Peyer's patch (tissue), 4 donors: ENCODE measurements around the gene COX6A2. TPM values are rescaled to one million over a fixed set of nuclear protein-coding genes. Genes with fewer than 3 reads are reported as not detected.

ENCODE experiments used
- DNase-seq, 3 donors: peaks; one replicate each; pipeline ENCODE4 v3.0.0-alpha.2; 2017 to 2019
- H3K27ac ChIP-seq, 4 donors: fragments of 200-600 bp; sonication (generic); one replicate each; pipeline ENCODE4 v1.5.1; 2016 to 2019
- H3K27me3 ChIP-seq, 2 donors: fragments of 200-600 bp; sonication (generic); one replicate each; pipeline ENCODE4 v1.5.1; 2019
- H3K36me3 ChIP-seq, 3 donors: fragments of 200-600 bp; sonication (generic); one replicate each; pipeline ENCODE4 v1.5.1; 2016 to 2019
- H3K4me1 ChIP-seq, 4 donors: fragments of 200-600 bp; sonication (generic); one replicate each; pipeline ENCODE4 v1.5.1; 2016 to 2019
- H3K4me3 ChIP-seq, 4 donors: fragments of 200-600 bp; sonication (generic); 1 replicate in 3 of 4; 2 replicates in 1 of 4; pipeline ENCODE4 v1.5.1; 2016 to 2019; ENCODE audit warnings: mild to moderate bottlenecking in 1 of 4
- H3K9me3 ChIP-seq, 4 donors: fragments of 200-600 bp; sonication (generic); one replicate each; pipeline ENCODE4 v1.5.1; 2016 to 2019; ENCODE audit warnings: mild to moderate bottlenecking in 1 of 4
- CTCF ChIP-seq, 6 experiments: fragments of 450-650 bp in 4 of 6; fragments of 200-600 bp in 2 of 6; sonication (generic) in 1 of 6; IDR thresholded peaks; one replicate each; pipeline ENCODE4 v1.5.1; 2017 to 2019; ENCODE audit warnings: antibody characterized with exemption in 6 of 6, mild to moderate bottlenecking in 3 of 6, moderate library complexity in 1 of 6
- POLR2A ChIP-seq, 2 donors: fragments of 450-650 bp; IDR thresholded peaks; one replicate each; pipeline ENCODE4 v1.5.1; 2017; ENCODE audit warnings: antibody characterized with exemption in 2 of 2, mild to moderate bottlenecking in 2 of 2, moderate library complexity in 2 of 2
- total RNA-seq, 4 donors: library from RNA; depleted of rRNA; stranded (reverse); fragments of >200 nt; gene quantifications; one replicate each; pipeline ENCODE4 v1.1.0, GENCODE V29; 2016

Gene COX6A2
- total RNA-seq, result not detected

DNA sequence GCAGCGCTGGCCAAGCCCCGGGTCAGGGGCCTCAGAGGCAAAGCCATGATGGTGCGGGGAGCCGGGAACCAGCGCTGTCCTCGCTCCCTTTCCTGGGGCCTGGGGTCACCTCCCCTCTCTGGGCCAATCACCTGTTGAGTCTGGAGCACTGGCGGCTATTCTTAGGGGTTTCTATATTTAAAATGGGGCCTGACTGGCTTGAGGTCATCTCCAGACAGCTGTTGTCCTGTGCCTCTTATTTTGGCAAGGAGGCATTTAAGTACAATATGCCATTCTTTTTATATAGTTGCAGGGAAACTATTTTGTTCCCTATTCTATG lies at the start of gene COX6A2:
COX6A2 (minus strand) TSS at position 82 of the 319 bp plus-strand sequence; CDS start at position 47, 35 bp downstream.
- Histone ChIP-seq H3K9me3 (no peaks in the 10 kb centered on the region), H3K27me3 (no peaks in the 10 kb centered on the region), H3K36me3 (no peaks in the 10 kb centered on the region), H3K27ac (peak within 1 kb of the TSS in 1 of 4 donors; percentile 33), H3K4me3 (peak within 1 kb of the TSS; percentile 12 to 55 (median 32)), H3K4me1 (peaks cover 0 to 14% (median 0%) of the 10 kb centered on the region in 4 donors)
- no peak for DNase-seq
- no peak for TF ChIP-seq CTCF (IDR thresholded peaks at IDR 0.05)

DNA sequence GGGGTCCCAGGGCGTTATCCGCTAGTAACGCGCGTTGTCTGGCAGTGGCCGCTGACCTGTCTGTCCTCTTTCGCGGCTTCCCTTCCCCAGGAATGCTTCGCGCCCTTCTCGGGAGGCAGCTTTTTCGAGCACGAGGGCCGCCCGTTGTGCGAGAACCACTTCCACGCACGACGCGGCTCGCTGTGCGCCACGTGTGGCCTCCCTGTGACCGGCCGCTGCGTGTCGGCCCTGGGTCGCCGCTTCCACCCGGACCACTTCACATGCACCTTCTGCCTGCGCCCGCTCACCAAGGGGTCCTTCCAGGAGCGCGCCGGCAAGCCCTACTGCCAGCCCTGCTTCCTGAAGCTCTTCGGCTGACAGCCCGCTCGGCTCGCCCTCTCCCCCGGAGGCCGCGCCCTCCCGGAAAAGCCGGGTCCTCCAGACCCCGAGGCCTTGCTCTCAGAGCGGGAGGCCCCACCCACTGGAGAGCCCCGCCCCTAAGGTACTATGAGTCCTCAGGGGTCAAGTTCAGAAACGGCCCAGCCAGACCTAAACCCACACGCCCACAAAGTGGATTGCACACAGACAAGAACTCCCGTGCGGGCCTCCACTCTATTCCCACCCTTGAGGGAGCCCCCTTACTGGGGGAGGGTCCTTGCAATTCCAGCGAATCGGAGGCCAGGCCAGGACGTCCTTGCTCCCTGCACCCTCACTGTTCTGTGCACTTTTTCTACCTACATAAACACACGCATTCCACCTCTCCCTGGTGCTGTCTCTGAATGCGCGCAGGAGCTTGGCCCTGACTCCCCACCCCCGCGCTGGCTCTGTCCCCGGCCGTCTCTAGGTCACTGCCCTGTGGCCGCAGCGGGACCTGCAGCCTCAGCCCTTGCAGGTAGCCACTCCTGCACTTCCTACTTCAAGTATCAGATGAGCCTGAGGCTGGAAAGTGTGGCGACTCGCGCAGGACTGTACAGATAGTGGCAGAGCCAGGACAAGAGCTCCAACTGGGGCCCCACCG lies 49.4 kb upstream of the COX6A2 start:
- Histone ChIP-seq H3K4me3 (peak overlapping the region; percentile 49 to 72 (median 62)), H3K36me3 (peaks cover 0 to 4% (median 0%) of the 10 kb centered on the region in 3 donors), H3K27ac (peak overlapping the region; percentile 57 to 99 (median 92)), H3K27me3 (no peaks in the 10 kb centered on the region), H3K4me1 (peaks cover 0 to 68% (median 7%) of the 10 kb centered on the region in 4 donors), H3K9me3 (no peaks in the 10 kb centered on the region)
- DNase-seq, result peak; percentile 61 to 90 (median 89)
- TF ChIP-seq CTCF (IDR thresholded peaks at IDR 0.05), result peak in 4 of 6 experiments; percentile 15 to 63 (median 48)
- peak; percentile 45 to 62 for TF ChIP-seq POLR2A (IDR thresholded peaks at IDR 0.05)

DNA sequence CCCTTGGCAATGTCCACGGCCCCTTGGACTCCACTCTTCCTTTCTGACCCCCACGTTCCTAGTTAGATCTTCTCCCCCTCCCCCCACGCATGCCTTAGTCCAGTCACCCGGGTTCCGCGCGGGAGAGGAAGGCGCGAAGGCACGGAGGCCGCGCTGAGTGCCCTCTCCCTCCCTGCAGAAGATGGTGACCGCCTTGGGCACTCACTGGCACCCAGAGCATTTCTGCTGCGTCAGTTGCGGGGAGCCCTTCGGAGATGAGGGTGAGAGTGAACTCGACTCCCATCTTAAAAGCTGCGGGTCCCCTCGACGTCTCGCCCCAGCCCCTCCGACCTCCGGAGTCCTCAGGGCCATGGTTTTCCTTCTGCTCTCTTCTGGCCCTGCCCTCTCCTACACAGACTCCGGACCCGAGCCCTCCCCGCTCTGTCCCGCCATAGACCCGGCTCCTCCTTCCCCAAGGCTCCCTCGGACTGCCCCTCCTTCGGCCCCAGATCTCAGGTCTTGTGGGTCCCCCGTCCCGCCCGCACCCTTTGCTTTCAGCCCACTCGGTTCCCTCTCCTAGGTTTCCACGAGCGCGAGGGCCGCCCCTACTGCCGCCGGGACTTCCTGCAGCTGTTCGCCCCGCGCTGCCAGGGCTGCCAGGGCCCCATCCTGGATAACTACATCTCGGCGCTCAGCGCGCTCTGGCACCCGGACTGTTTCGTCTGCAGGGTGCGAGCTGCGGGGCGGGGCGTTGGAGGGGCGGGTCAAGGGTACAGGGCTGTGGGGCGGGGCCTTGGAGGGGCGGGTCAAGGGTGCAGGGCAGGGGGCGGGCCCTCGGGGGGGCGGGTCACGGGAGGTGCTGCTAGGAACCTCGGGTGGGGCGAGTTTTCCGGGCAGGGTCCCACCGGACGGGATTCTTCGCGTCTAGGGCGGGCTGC lies 48.4 kb upstream of the COX6A2 start:
- Histone ChIP-seq H3K9me3 (no peaks in the 10 kb centered on the region), H3K4me1 (peaks cover 0 to 76% (median 13%) of the 10 kb centered on the region in 4 donors), H3K36me3 (peaks cover 0 to 4% (median 0%) of the 10 kb centered on the region in 3 donors), H3K27me3 (no peaks in the 10 kb centered on the region), H3K4me3 (peak overlapping the region; percentile 49 to 72 (median 62)), H3K27ac (peak overlapping the region; percentile 57 to 99 (median 92))
- TF ChIP-seq POLR2A (IDR thresholded peaks at IDR 0.05) (peak; percentile 83 to 94), CTCF (IDR thresholded peaks at IDR 0.05) (no peak)
- peak; percentile 95 to 97 (median 97) for DNase-seq

GRCh38 chr16:31475946-31476302 lies 47.8 kb upstream of the COX6A2 start:
- peak in 2 of 3 donors; percentile 70 to 79 for DNase-seq
- peak overlapping the region in 3 of 4 donors; percentile 49 to 72 (median 65) for H3K4me3 ChIP-seq
- H3K27me3 ChIP-seq, result no peaks in the 10 kb centered on the region
- TF ChIP-seq POLR2A (IDR thresholded peaks at IDR 0.05) (no peak), CTCF (IDR thresholded peaks at IDR 0.05) (no peak)
- peak overlapping the region in 3 of 4 donors; percentile 88 to 99 (median 97) for H3K27ac ChIP-seq
- H3K36me3 ChIP-seq, result peaks cover 0 to 4% (median 0%) of the 10 kb centered on the region in 3 donors
- H3K4me1 ChIP-seq, result peaks cover 0 to 78% (median 13%) of the 10 kb centered on the region in 4 donors
- H3K9me3 ChIP-seq, result no peaks in the 10 kb centered on the region
